K562 (cell line): ENCODE results near the gene CPSF4L. TPM values are rescaled to one million over a fixed set of nuclear protein-coding genes. Genes with fewer than 3 reads are reported as not detected.
A peak's percentile ranks its signal among the peaks of the same experiment; 100 is the strongest.

ENCODE experiments used
- BCL6 ChIP-seq: fragments of 250-450 bp; sonication (Bioruptor Pico); IDR thresholded peaks from 2 replicates; pipeline ENCODE4 v1.4.0; 2020
- CREM ChIP-seq: IDR thresholded peaks from 2 replicates; pipeline ENCODE4 v1.6.1; 2014; ENCODE audit warnings: antibody characterized with exemption, low read depth
- ELF2 ChIP-seq: fragments of 250-450 bp; sonication (Bioruptor Pico); IDR thresholded peaks from 2 replicates; pipeline ENCODE4 v1.5.0; 2021; ENCODE audit warnings: mild to moderate bottlenecking
- ETV1 ChIP-seq: fragments of 450-650 bp; conservative IDR thresholded peaks from 2 replicates; pipeline ENCODE4 v1.6.1; 2016; ENCODE audit warnings: missing genetic modification characterization, control low read depth, low read depth, missing compliant biosample characterization
- EWSR1 ChIP-seq: fragments of 450-650 bp; IDR thresholded peaks from 2 replicates; pipeline ENCODE4 v1.6.1; 2018; ENCODE audit warnings: borderline replicate concordance, mild to moderate bottlenecking, low read depth, moderate library complexity; ENCODE audit not compliant: partially characterized antibody
- L3MBTL2 ChIP-seq: fragments of 450-650 bp; IDR thresholded peaks from 2 replicates; pipeline ENCODE4 v1.6.1; 2016; ENCODE audit warnings: mild to moderate bottlenecking, moderate library complexity
- LCOR ChIP-seq: sonication (generic); formaldehyde crosslinking; IDR thresholded peaks from 2 replicates; pipeline ENCODE4 v1.8.0; 2022; ENCODE audit warnings: mild to moderate bottlenecking, missing genetic modification reagents
- SIN3A ChIP-seq, 2 experiments: fragments of 150-350 bp in 1 of 2; IDR thresholded peaks; 2 replicates each; pipeline ENCODE4 v1.6.1; 2011 to 2016; ENCODE audit warnings: borderline replicate concordance in 2 of 2, low read depth in 2 of 2, low read length in 2 of 2, mild to moderate bottlenecking in 2 of 2, moderate library complexity in 2 of 2; ENCODE audit not compliant: control insufficient read depth in 1 of 2
- STAG1 ChIP-seq: sonication (generic); formaldehyde crosslinking; IDR thresholded peaks from 2 replicates; pipeline ENCODE4 v1.5.0; 2020; ENCODE audit warnings: missing genetic modification reagents, borderline replicate concordance
- WHSC1 ChIP-seq: IDR thresholded peaks from one replicate; pipeline ENCODE4 v1.6.1; 2012; ENCODE audit warnings: low read length, control low read depth, inconsistent platforms
- ZNF354B ChIP-seq: fragments of 250-450 bp; sonication (Bioruptor Pico); IDR thresholded peaks from 2 replicates; pipeline ENCODE4 v1.4.0; 2020
- ZNF408 ChIP-seq: fragments of 250-450 bp; sonication (Bioruptor Pico); IDR thresholded peaks from 2 replicates; pipeline ENCODE4 v1.4.0; 2020; ENCODE audit warnings: low read depth, mild to moderate bottlenecking, moderate library complexity
- ZNF436 ChIP-seq: fragments of 250-450, 450-650 bp; sonication (Bioruptor Pico); formaldehyde crosslinking; IDR thresholded peaks from 2 replicates; pipeline ENCODE4 v1.7.0; 2020; ENCODE audit warnings: mild to moderate bottlenecking
- polyA plus RNA-seq, 8 experiments: library from polyadenylated mRNA; depleted of rRNA in 4 of 8; stranded (reverse) in 5 of 8; unstranded in 3 of 8; fragments of >200 nt; fragmentation: Nextera tagmentation in 2 of 8; fragmentation: Illumina TruSeq in 1 of 8; extraction: Ambion mirVana in 2 of 8; extraction: Trizol in 1 of 8; gene quantifications; 2 replicates each; pipeline versions ENCODE4 v1.2.1 to v1.2.3, GENCODE V29; 2011 to 2014; ENCODE audit warnings: inconsistent platforms in 1 of 8, missing spikeins in 1 of 8
- total RNA-seq, 7 experiments: library from RNA; depleted of rRNA in 6 of 7; stranded (reverse); fragments of >200 nt in 6 of 7; fragmentation: Illumina TruSeq in 2 of 7; extraction: Trizol in 2 of 7; gene quantifications; 2 replicates each; pipeline versions ENCODE4 v1.2.1 to v1.2.3, GENCODE V29; 2011 to 2021; ENCODE audit warnings: low replicate concordance in 1 of 7
- TF ChIP-seq, protein P1 (sequence below): IDR thresholded peaks from 3 replicates; pipeline ENCODE4 v1.6.1; 2011; ENCODE audit warnings: borderline replicate concordance, mild to moderate bottlenecking; ENCODE audit not compliant: insufficient read length, insufficient read depth
- TF ChIP-seq, protein P2 (sequence below): sonication (generic); formaldehyde crosslinking; IDR thresholded peaks from 2 replicates; pipeline ENCODE4 v1.9.0; 2022; ENCODE audit warnings: mild to moderate bottlenecking, missing genetic modification reagents
- TF ChIP-seq, protein P3 (sequence below): fragments of 450-650 bp; IDR thresholded peaks from 2 replicates; pipeline ENCODE4 v1.6.1; 2017; ENCODE audit warnings: antibody characterized with exemption, mild to moderate bottlenecking
- TF ChIP-seq, protein P4 (sequence below): fragments of 250-450 bp; sonication (Bioruptor Pico); IDR thresholded peaks from 2 replicates; pipeline ENCODE4 v1.4.0; 2020; ENCODE audit warnings: mild to moderate bottlenecking
- TF ChIP-seq, protein P5 (sequence below): fragments of 450-650 bp; IDR thresholded peaks from 2 replicates; pipeline ENCODE4 v1.6.1; 2017; ENCODE audit warnings: antibody characterized with exemption
- TF ChIP-seq, protein P6 (sequence below): fragments of 450-650 bp; formaldehyde crosslinking; IDR thresholded peaks from 2 replicates; pipeline ENCODE4 v1.4.0; 2020; ENCODE audit warnings: mild to moderate bottlenecking

CPSF4L gene
- total and polyA plus RNA-seq, 9 of the 15 experiments (the other 6 are each of a cell fraction or from before 2014, with no cell fraction given), result not detected

DNA sequence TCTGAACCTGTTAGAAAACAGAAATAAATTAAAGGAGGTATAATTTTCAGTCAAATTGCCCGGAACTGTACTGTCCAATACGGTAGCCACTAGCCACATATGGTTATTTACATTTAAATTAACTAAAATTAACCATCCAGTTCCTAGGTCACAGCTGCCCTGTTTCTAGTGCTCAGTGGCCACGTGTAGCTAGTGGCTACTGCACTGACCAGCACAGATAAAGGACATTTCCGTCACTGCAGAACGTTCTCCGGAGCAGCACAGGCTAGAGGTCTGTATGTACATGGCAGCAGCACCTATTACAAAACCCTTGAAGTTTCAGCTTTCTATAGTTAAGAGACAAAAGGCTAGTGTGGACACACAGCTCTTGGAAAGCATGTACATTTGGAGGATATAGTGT is 33.7 kb downstream of the CPSF4L start (continued):
- peak in 1 of 2 experiments; percentile 56; a peak in 1 of 4 replicates for TF ChIP-seq SIN3A (IDR thresholded peaks at IDR 0.05; ENCODE audit: borderline replicate concordance in 2 of 2, control insufficient read depth in 1 of 2, low read depth in 2 of 2, low read length in 2 of 2)
- no peak for TF ChIP-seq ZNF436 (CRISPR knock-in tag)
- TF ChIP-seq, protein P1, sequence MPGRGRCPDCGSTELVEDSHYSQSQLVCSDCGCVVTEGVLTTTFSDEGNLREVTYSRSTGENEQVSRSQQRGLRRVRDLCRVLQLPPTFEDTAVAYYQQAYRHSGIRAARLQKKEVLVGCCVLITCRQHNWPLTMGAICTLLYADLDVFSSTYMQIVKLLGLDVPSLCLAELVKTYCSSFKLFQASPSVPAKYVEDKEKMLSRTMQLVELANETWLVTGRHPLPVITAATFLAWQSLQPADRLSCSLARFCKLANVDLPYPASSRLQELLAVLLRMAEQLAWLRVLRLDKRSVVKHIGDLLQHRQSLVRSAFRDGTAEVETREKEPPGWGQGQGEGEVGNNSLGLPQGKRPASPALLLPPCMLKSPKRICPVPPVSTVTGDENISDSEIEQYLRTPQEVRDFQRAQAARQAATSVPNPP, result no peak
- TF ChIP-seq ETV1 (tag), result no peak
- TF ChIP-seq, protein P2, sequence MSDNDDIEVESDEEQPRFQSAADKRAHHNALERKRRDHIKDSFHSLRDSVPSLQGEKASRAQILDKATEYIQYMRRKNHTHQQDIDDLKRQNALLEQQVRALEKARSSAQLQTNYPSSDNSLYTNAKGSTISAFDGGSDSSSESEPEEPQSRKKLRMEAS, result peak; percentile 33; the same call in 1 of the 2 replicates
- TF ChIP-seq WHSC1, result no peak
- no peak for TF ChIP-seq LCOR (CRISPR knock-in tag)
- no peak for TF ChIP-seq BCL6 (CRISPR knock-in tag)
- TF ChIP-seq, protein P3, sequence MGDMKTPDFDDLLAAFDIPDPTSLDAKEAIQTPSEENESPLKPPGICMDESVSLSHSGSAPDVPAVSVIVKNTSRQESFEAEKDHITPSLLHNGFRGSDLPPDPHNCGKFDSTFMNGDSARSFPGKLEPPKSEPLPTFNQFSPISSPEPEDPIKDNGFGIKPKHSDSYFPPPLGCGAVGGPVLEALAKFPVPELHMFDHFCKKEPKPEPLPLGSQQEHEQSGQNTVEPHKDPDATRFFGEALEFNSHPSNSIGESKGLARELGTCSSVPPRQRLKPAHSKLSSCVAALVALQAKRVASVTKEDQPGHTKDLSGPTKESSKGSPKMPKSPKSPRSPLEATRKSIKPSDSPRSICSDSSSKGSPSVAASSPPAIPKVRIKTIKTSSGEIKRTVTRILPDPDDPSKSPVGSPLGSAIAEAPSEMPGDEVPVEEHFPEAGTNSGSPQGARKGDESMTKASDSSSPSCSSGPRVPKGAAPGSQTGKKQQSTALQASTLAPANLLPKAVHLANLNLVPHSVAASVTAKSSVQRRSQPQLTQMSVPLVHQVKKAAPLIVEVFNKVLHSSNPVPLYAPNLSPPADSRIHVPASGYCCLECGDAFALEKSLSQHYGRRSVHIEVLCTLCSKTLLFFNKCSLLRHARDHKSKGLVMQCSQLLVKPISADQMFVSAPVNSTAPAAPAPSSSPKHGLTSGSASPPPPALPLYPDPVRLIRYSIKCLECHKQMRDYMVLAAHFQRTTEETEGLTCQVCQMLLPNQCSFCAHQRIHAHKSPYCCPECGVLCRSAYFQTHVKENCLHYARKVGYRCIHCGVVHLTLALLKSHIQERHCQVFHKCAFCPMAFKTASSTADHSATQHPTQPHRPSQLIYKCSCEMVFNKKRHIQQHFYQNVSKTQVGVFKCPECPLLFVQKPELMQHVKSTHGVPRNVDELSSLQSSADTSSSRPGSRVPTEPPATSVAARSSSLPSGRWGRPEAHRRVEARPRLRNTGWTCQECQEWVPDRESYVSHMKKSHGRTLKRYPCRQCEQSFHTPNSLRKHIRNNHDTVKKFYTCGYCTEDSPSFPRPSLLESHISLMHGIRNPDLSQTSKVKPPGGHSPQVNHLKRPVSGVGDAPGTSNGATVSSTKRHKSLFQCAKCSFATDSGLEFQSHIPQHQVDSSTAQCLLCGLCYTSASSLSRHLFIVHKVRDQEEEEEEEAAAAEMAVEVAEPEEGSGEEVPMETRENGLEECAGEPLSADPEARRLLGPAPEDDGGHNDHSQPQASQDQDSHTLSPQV, result peak; percentile 51; the same call in 1 of the 2 replicates
- no peak for TF ChIP-seq ZNF354B (CRISPR knock-in tag)
- TF ChIP-seq, protein P4, sequence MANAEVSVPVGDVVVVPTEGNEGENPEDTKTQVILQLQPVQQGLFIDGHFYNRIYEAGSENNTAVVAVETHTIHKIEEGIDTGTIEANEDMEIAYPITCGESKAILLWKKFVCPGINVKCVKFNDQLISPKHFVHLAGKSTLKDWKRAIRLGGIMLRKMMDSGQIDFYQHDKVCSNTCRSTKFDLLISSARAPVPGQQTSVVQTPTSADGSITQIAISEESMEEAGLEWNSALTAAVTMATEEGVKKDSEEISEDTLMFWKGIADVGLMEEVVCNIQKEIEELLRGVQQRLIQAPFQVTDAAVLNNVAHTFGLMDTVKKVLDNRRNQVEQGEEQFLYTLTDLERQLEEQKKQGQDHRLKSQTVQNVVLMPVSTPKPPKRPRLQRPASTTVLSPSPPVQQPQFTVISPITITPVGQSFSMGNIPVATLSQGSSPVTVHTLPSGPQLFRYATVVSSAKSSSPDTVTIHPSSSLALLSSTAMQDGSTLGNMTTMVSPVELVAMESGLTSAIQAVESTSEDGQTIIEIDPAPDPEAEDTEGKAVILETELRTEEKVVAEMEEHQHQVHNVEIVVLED (CRISPR knock-in tag), result no peak
- TF ChIP-seq, protein P5, sequence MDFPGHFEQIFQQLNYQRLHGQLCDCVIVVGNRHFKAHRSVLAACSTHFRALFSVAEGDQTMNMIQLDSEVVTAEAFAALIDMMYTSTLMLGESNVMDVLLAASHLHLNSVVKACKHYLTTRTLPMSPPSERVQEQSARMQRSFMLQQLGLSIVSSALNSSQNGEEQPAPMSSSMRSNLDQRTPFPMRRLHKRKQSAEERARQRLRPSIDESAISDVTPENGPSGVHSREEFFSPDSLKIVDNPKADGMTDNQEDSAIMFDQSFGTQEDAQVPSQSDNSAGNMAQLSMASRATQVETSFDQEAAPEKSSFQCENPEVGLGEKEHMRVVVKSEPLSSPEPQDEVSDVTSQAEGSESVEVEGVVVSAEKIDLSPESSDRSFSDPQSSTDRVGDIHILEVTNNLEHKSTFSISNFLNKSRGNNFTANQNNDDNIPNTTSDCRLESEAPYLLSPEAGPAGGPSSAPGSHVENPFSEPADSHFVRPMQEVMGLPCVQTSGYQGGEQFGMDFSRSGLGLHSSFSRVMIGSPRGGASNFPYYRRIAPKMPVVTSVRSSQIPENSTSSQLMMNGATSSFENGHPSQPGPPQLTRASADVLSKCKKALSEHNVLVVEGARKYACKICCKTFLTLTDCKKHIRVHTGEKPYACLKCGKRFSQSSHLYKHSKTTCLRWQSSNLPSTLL, result no peak
- no peak for TF ChIP-seq ELF2 (CRISPR knock-in tag)
- no peak for TF ChIP-seq STAG1 (CRISPR knock-in tag)
- no peak for TF ChIP-seq EWSR1
- TF ChIP-seq L3MBTL2, result peak; percentile 36; the same call in 1 of the 2 replicates
- TF ChIP-seq, protein P6, sequence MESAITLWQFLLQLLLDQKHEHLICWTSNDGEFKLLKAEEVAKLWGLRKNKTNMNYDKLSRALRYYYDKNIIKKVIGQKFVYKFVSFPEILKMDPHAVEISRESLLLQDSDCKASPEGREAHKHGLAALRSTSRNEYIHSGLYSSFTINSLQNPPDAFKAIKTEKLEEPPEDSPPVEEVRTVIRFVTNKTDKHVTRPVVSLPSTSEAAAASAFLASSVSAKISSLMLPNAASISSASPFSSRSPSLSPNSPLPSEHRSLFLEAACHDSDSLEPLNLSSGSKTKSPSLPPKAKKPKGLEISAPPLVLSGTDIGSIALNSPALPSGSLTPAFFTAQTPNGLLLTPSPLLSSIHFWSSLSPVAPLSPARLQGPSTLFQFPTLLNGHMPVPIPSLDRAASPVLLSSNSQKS (CRISPR knock-in tag), result no peak
- peak; percentile 49 for TF ChIP-seq CREM
- TF ChIP-seq ZNF408 (CRISPR knock-in tag), result no peak
